MM.1S (cell line): ENCODE data around the gene CDH1.
"Not testable (repeated sequence)": the region's sequence is repeated elsewhere in the genome, so short reads cannot be mapped to it uniquely, and the experiment has no call there.

Source experiments
- DNase-seq: peaks from one replicate; pipeline ENCODE4 v3.0.0-alpha.2; 2015
- H2AFZ ChIP-seq: fragments of 300-600 bp; sonication (generic); 2 replicates; pipeline ENCODE4 v1.6.0; 2016; ENCODE audit warnings: antibody characterized with exemption, low read length
- H3F3A ChIP-seq: fragments of 300-600 bp; sonication (generic); 2 replicates; pipeline ENCODE4 v1.6.1; 2016; ENCODE audit warnings: mild to moderate bottlenecking, antibody characterized with exemption, low read length, moderate library complexity, mixed read lengths; ENCODE audit not compliant: insufficient read depth
- H3K27ac ChIP-seq: fragments of 300-600 bp; sonication (generic); 2 replicates; pipeline ENCODE4 v1.5.1; 2016; ENCODE audit warnings: mild to moderate bottlenecking, low read length
- H3K27me3 ChIP-seq: fragments of 300-600 bp; sonication (generic); replicated peaks from 2 replicates; pipeline ENCODE4 v1.6.0; 2016; ENCODE audit warnings: low read length; ENCODE audit not compliant: insufficient read depth
- H3K36me3 ChIP-seq: fragments of 300-600 bp; sonication (generic); replicated peaks from 2 replicates; pipeline ENCODE4 v1.6.1; 2016; ENCODE audit warnings: mild to moderate bottlenecking, low read length, mixed read lengths; ENCODE audit not compliant: insufficient read depth
- H3K4me1 ChIP-seq: fragments of 300-600 bp; sonication (generic); 2 replicates; pipeline ENCODE4 v1.6.1; 2016; ENCODE audit warnings: low read length, mixed read lengths
- H3K4me2 ChIP-seq: fragments of 300-600 bp; sonication (generic); 2 replicates; pipeline ENCODE4 v1.6.0; 2016; ENCODE audit warnings: low read depth, low read length
- H3K4me3 ChIP-seq: fragments of 300-600 bp; sonication (generic); 2 replicates; pipeline ENCODE4 v1.5.1; 2016; ENCODE audit warnings: low read length, mixed read lengths
- H3K79me2 ChIP-seq: fragments of 300-600 bp; sonication (generic); 2 replicates; pipeline ENCODE4 v1.6.1; 2016; ENCODE audit warnings: mixed run types, low read length, mixed read lengths
- H3K9ac ChIP-seq: fragments of 300-600 bp; sonication (generic); 2 replicates; pipeline ENCODE4 v1.6.1; 2016; ENCODE audit warnings: low read length, mixed read lengths
- H3K9me2 ChIP-seq: fragments of 300-600 bp; sonication (generic); replicated peaks from 2 replicates; pipeline ENCODE4 v1.6.1; 2016; ENCODE audit warnings: mild to moderate bottlenecking, low read length, mixed read lengths; ENCODE audit not compliant: insufficient read depth
- H3K9me3 ChIP-seq: fragments of 300-600 bp; sonication (generic); replicated peaks from 2 replicates; pipeline ENCODE4 v1.6.1; 2016; ENCODE audit warnings: mild to moderate bottlenecking, low read length, mixed read lengths; ENCODE audit not compliant: insufficient read depth
- H4K20me1 ChIP-seq: fragments of 300-600 bp; sonication (generic); 2 replicates; pipeline ENCODE4 v1.6.1; 2016; ENCODE audit warnings: mild to moderate bottlenecking, low read length, moderate library complexity, mixed read lengths; ENCODE audit not compliant: insufficient read depth
- EZH2 ChIP-seq: fragments of 300-600 bp; sonication (generic); optimal IDR thresholded peaks from 2 replicates; pipeline ENCODE3; 2017; ENCODE audit warnings: low read depth, mild to moderate bottlenecking, antibody characterized with exemption, low read length, mixed read lengths
- EZH2phosphoT487 ChIP-seq: fragments of 300-600 bp; sonication (generic); IDR thresholded peaks from 2 replicates; pipeline ENCODE4 v1.6.1; 2018; ENCODE audit warnings: antibody characterized with exemption, low read length
- TF ChIP-seq, protein P1 (sequence below): fragments of 300-600 bp; sonication (generic); IDR thresholded peaks from 2 replicates; pipeline ENCODE4 v1.5.1; 2016; ENCODE audit warnings: antibody characterized with exemption, low read length, mixed read lengths

The CDH1 gene

DNA sequence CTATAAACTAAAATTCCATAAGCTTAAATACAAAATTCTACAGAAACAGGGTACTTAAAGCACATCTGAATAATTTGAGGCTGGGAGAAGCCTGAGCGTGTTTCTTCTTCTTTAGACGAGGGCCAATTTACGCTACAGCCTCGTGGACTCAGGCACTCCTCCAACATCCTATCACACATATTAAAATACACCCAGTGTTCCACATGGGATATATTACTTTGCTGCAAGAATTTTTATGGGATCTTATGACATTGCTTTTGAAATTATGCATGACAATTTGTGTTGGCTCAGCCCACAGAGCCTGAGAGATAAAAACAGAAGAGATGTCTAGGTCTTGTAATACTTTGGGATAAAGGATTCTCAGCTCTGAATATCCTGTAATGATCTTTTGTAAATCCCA lies 102.7 kb downstream of the CDH1 start:
- peaks cover 5% of the 10 kb centered on the region; the same call in 1 of the 2 replicates for H3K79me2 ChIP-seq
- no peak overlapping the region for H3K27ac ChIP-seq
- no peaks in the 10 kb centered on the region for H3K9me2 ChIP-seq
- TF ChIP-seq, protein P1, sequence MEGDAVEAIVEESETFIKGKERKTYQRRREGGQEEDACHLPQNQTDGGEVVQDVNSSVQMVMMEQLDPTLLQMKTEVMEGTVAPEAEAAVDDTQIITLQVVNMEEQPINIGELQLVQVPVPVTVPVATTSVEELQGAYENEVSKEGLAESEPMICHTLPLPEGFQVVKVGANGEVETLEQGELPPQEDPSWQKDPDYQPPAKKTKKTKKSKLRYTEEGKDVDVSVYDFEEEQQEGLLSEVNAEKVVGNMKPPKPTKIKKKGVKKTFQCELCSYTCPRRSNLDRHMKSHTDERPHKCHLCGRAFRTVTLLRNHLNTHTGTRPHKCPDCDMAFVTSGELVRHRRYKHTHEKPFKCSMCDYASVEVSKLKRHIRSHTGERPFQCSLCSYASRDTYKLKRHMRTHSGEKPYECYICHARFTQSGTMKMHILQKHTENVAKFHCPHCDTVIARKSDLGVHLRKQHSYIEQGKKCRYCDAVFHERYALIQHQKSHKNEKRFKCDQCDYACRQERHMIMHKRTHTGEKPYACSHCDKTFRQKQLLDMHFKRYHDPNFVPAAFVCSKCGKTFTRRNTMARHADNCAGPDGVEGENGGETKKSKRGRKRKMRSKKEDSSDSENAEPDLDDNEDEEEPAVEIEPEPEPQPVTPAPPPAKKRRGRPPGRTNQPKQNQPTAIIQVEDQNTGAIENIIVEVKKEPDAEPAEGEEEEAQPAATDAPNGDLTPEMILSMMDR: no peak
- TF ChIP-seq EZH2 (no peak), EZH2phosphoT487 (no peak)
- H3K4me1 ChIP-seq: no peaks in the 10 kb centered on the region
- no peak overlapping the region for H3K9ac ChIP-seq
- H4K20me1 ChIP-seq: no peaks in the 10 kb centered on the region
- no peak overlapping the region for H3K4me3 ChIP-seq
- no peaks in the 10 kb centered on the region for H3K27me3 ChIP-seq
- H3F3A ChIP-seq: no peaks in the 10 kb centered on the region
- H3K9me3 ChIP-seq: no peaks in the 10 kb centered on the region
- no peaks in the 10 kb centered on the region for H3K36me3 ChIP-seq
- no peak for DNase-seq
- no peak overlapping the region for H2AFZ ChIP-seq
- H3K4me2 ChIP-seq: no peak overlapping the region

DNA sequence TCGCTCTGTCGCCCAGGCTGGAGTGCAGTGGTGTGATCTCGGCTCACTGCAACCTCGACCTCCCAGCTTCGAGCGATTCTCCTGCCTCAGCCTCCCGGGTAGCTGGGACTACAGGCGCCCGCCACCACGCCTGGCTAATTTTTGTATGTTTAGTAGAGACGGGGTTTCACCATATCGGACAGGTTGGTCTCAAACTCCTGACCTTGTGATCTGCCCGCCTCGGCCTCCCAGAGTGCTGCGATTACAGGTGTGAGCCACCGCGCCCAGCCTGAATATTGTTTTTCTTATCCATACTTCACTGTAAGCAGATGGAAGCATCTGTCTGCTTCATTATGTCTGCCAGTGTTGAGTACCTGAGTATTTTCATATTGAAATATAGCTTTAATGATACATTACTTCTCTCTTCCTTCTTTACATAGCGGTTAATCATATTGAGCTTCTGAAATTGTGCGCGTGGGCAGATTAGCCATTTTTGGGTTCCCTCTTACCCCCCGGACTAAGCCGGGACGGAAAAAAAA lies 105.9 kb downstream of the CDH1 start:
- not testable (repeated sequence) for H3K27me3 ChIP-seq, DNase-seq, H4K20me1 ChIP-seq, H3K79me2 ChIP-seq, H3F3A ChIP-seq, H3K9me2 ChIP-seq, H3K4me1 ChIP-seq, H3K9me3 ChIP-seq, H3K27ac ChIP-seq, H3K36me3 ChIP-seq
- Histone ChIP-seq H3K4me3 (peak overlapping the region; percentile 93), H3K4me2 (peak overlapping the region; percentile 96; the same call in 1 of the 2 replicates), H3K9ac (peak overlapping the region; percentile 90; the same call in 1 of the 2 replicates), H2AFZ (peak overlapping the region; percentile 98)

DNA sequence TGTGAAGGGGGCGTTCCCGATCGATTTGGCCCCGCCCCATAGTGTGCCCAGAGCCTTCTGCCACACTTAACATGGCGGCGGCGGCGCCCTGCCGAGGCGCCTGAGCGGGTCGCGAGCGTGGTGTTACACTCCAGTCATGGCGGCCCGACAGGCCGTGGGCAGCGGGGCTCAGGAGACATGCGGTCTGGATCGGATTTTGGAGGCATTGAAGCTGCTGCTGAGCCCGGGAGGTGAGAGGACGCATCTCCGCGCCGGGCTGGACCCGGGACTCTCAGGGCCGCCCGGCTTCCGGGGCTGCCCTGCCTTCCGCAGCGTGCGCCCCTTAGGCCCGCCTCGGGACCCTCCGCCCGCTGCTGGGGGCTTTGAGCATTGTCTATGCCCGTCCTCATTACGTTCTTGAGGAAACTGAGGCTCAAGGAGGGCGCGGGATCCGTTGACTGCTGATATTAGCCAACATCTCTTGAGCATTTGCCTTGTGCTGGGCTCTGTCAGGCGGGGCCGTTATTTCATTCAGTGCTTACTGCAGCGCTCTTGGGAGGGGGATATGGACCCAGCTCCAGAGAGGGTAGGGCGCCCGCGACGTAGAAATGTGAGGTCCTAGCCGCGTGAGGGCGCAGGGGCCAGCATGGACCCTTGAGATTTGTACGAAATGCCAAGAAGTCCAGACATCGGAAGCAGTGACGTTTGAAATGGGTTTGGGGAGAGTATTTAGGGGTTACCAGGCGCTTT lies 106.6 kb downstream of the CDH1 start, which contains the start of gene TANGO6:
TANGO6 (plus strand) TSS at position 50 of the 729 bp plus-strand sequence; CDS start at position 137, 87 bp downstream.
- Histone ChIP-seq H3K4me2 (peak within 1 kb of the TSS; percentile 96), H3F3A (no peaks in the 10 kb centered on the region), H3K36me3 (no peaks in the 10 kb centered on the region), H3K27me3 (no peaks in the 10 kb centered on the region), H4K20me1 (no peaks in the 10 kb centered on the region), H3K27ac (peak within 1 kb of the TSS; percentile 33; the same call in 1 of the 2 replicates), H3K9ac (peak within 1 kb of the TSS; percentile 90), H3K9me3 (no peaks in the 10 kb centered on the region), H3K4me3 (peak within 1 kb of the TSS; percentile 93), H3K9me2 (no peaks in the 10 kb centered on the region), H3K79me2 (peaks cover 5% of the 10 kb centered on the region; the same call in 1 of the 2 replicates), H3K4me1 (no peaks in the 10 kb centered on the region), H2AFZ (peak within 1 kb of the TSS; percentile 98)
- TF ChIP-seq, protein P1: peak; percentile 33
- TF ChIP-seq EZH2phosphoT487: no peak
- DNase-seq: peak; percentile 84

GRCh38 chr16:68844211-68844564 lies 107.1 kb downstream of the CDH1 start:
- Histone ChIP-seq H4K20me1 (no peaks in the 10 kb centered on the region), H3K4me2 (peak overlapping the region; percentile 96), H2AFZ (peak overlapping the region; percentile 98), H3K36me3 (no peaks in the 10 kb centered on the region), H3K4me1 (no peaks in the 10 kb centered on the region), H3K27ac (peak overlapping the region; percentile 33; the same call in 1 of the 2 replicates), H3K4me3 (peak overlapping the region; percentile 93), H3K9me3 (no peaks in the 10 kb centered on the region), H3K79me2 (peaks cover 5% of the 10 kb centered on the region; the same call in 1 of the 2 replicates), H3K27me3 (no peaks in the 10 kb centered on the region), H3F3A (no peaks in the 10 kb centered on the region), H3K9me2 (no peaks in the 10 kb centered on the region), H3K9ac (peak overlapping the region; percentile 90)
- TF ChIP-seq EZH2phosphoT487 (no peak), EZH2 (no peak)
- TF ChIP-seq, protein P1: no peak
- DNase-seq: no peak
